Nephron progenitor cell (in vitro differentiated cells): Measurements from ENCODE around the gene GLYATL1B.
"Not testable (repeated sequence)": the region's sequence is repeated elsewhere in the genome, so short reads cannot be mapped to it uniquely, and the experiment has no call there.

Experiments
- DNase-seq: peaks from one replicate; pipeline ENCODE4 v3.0.0; 2021
- H3K27ac Mint-ChIP-seq: 2 replicates; pipeline ENCODE4 v1.8.0; 2021; ENCODE audit warnings: mild to moderate bottlenecking, moderate library complexity, mixed read lengths
- H3K27me3 Mint-ChIP-seq: 2 replicates; pipeline ENCODE4 v1.8.0; 2021; ENCODE audit warnings: mild to moderate bottlenecking, low read depth, mixed read lengths; ENCODE audit not compliant: poor library complexity
- H3K36me3 Mint-ChIP-seq: 2 replicates; pipeline ENCODE4 v1.8.0; 2021; ENCODE audit warnings: low read depth, mixed read lengths
- H3K4me1 Mint-ChIP-seq: 2 replicates; pipeline ENCODE4 v1.8.0; 2021; ENCODE audit warnings: mixed read lengths
- H3K4me3 Mint-ChIP-seq: 2 replicates; pipeline ENCODE4 v1.8.0; 2021; ENCODE audit warnings: mild to moderate bottlenecking, moderate library complexity, mixed read lengths
- H3K9me3 Mint-ChIP-seq: 2 replicates; pipeline ENCODE4 v1.8.0; 2021; ENCODE audit warnings: mild to moderate bottlenecking, moderate library complexity, mixed read lengths
- TF ChIP-seq, protein P1 (sequence below): fragments of 200-600 bp; sonication (generic); IDR thresholded peaks from 2 replicates; pipeline ENCODE4 v1.5.0; 2021; ENCODE audit warnings: antibody characterized with exemption

GLYATL1B gene

DNA sequence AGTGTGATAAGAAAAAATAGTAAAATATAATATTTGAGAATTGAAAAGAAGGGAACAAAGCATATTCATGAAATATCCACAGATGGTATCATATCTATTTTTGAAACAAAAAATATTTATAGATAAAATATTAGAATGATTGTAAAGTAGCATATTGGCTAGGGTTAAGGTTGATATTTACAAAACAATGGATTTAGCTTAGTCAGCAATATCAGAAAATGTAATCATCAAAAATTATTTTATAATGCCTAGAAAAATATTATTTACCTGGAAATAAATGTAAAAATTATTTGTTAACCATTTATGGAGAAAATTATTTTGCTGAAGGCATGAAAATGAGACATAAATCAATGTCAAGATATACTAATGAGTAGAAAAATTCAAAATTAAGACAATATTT is 33.7 kb downstream of the GLYATL1B start:
- TF ChIP-seq, protein P1, sequence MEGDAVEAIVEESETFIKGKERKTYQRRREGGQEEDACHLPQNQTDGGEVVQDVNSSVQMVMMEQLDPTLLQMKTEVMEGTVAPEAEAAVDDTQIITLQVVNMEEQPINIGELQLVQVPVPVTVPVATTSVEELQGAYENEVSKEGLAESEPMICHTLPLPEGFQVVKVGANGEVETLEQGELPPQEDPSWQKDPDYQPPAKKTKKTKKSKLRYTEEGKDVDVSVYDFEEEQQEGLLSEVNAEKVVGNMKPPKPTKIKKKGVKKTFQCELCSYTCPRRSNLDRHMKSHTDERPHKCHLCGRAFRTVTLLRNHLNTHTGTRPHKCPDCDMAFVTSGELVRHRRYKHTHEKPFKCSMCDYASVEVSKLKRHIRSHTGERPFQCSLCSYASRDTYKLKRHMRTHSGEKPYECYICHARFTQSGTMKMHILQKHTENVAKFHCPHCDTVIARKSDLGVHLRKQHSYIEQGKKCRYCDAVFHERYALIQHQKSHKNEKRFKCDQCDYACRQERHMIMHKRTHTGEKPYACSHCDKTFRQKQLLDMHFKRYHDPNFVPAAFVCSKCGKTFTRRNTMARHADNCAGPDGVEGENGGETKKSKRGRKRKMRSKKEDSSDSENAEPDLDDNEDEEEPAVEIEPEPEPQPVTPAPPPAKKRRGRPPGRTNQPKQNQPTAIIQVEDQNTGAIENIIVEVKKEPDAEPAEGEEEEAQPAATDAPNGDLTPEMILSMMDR: no peak
- no peaks in the 10 kb centered on the region for H3K4me1 Mint-ChIP-seq
- no peak overlapping the region for H3K27ac Mint-ChIP-seq
- peaks cover 58% of the 10 kb centered on the region for H3K9me3 Mint-ChIP-seq
- H3K36me3 Mint-ChIP-seq: peaks cover 91% of the 10 kb centered on the region
- peaks cover 6% of the 10 kb centered on the region for H3K27me3 Mint-ChIP-seq
- no peak overlapping the region for H3K4me3 Mint-ChIP-seq
- no peak for DNase-seq

DNA sequence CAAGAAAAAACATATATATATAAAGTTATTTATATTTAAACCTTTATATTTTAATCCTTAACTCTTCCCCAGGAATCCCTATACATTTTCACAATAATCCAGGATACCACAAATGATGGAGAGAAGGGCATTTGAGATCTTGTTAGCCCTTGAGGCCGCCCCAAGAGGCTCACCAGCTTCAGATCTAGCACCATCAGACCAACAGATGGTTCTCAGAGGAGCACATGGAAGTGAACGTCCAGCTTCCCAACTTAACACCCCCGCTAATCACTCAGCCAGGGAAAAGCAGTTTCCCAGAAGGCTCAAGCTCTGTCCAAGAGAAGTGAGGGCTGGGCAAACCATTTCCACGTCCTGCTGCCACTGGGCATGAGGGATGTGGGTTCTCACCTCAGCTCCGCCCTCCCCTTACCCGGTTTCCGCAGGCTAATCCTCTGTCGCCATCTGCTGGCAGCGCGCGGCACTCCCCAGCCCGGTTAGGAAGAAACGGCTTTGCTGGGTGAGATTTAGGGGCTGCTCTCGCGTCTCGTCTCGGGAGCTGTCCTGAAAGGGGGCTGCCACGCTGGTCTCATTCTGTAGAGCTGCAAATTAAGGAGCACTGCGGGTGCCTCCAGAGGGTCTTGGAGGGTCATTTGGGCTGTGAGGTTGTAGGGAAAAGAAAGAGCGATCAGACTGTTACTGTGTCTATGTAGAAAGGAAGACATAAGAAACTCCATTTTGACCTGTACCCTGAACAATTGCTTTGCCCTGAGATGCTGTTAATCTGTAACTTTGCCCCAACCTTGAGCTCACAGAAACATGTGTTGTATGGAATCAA is 49.7 kb downstream of the GLYATL1B start:
- no peak overlapping the region for H3K27ac Mint-ChIP-seq
- peaks cover 26% of the 10 kb centered on the region for H3K27me3 Mint-ChIP-seq
- TF ChIP-seq, protein P1: peak; percentile 97
- H3K9me3 Mint-ChIP-seq: peaks cover 23% of the 10 kb centered on the region
- H3K36me3 Mint-ChIP-seq: peaks cover 18% of the 10 kb centered on the region
- peak overlapping the region; percentile 76 for H3K4me3 Mint-ChIP-seq
- peak; percentile 95 for DNase-seq
- peaks cover 5% of the 10 kb centered on the region for H3K4me1 Mint-ChIP-seq

DNA sequence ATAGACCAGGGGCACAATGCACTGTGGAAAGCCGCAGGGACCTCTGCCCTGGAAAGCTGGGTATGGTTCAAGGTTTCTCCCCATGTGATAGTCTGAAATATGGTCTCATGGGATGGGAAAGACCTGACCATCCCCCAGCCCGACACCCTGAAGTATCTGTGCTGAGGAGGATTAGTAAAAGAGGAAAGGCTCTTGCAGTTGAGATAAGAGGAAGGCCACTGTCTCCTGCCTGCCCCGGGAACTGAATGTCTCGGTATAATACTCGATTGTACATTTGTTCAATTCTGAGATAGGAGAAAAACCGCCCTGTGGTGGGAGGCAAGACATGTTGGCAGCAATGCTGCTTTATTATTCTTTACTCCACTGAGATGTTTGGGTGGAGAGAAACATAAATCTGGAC is 50.4 kb downstream of the GLYATL1B start:
- H3K4me1 Mint-ChIP-seq, H3K27ac Mint-ChIP-seq, DNase-seq, H3K4me3 Mint-ChIP-seq: not testable (repeated sequence)
- H3K9me3 Mint-ChIP-seq: peaks cover 16% of the 10 kb centered on the region
- peaks cover 33% of the 10 kb centered on the region for H3K27me3 Mint-ChIP-seq
- peaks cover 14% of the 10 kb centered on the region for H3K36me3 Mint-ChIP-seq

DNA sequence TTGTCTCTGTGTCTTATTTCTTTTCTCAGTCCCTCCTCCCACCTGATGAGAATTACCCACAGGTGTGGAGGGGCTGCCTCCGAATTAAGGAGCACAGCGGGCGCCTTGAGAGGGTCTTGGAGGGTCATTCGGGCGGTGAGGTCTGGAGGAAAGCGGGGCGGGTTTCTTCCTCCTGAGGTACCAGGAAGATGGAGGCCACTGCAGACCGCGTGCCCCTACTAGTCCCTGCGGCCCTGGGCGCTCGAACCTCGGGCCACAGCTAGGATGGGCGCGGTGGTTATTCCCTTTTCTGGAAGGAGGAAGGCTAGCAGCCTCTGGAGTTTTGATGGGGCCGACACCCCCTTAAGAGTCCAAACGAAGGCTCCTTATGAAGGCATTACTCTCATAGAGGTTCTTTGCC is 51.1 kb downstream of the GLYATL1B start:
- H3K27ac Mint-ChIP-seq: no peak overlapping the region
- no peak overlapping the region for H3K4me3 Mint-ChIP-seq
- DNase-seq: no peak
- peaks cover 9% of the 10 kb centered on the region for H3K9me3 Mint-ChIP-seq
- TF ChIP-seq, protein P1: no peak
- H3K4me1 Mint-ChIP-seq: peaks cover 10% of the 10 kb centered on the region
- H3K27me3 Mint-ChIP-seq: peaks cover 39% of the 10 kb centered on the region
- peaks cover 12% of the 10 kb centered on the region for H3K36me3 Mint-ChIP-seq

DNA sequence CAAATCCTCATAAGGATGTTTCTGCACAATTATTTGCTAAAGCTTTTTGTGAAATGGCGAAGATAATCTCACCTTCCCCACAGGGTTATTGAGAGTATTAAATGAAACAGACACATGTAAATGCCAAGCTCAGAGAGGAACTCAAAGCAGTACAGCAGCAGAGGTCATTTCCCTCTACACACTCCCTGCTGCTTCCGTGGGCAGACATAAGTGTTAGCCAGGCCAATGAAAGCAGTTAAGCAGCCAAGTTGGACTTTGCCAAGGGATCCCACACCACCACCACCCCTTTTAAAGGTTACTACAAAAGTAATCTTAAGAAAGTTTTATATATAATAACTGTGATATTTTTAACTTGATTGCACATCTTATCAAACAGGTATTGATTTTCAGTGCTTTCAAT is 52.5 kb downstream of the GLYATL1B start:
- Mint-ChIP-seq H3K4me1 (peaks cover 24% of the 10 kb centered on the region), H3K4me3 (no peak overlapping the region), H3K9me3 (peaks cover 3% of the 10 kb centered on the region), H3K27me3 (peaks cover 54% of the 10 kb centered on the region), H3K36me3 (no peaks in the 10 kb centered on the region), H3K27ac (no peak overlapping the region)
- no peak for DNase-seq
- TF ChIP-seq, protein P1: no peak

DNA sequence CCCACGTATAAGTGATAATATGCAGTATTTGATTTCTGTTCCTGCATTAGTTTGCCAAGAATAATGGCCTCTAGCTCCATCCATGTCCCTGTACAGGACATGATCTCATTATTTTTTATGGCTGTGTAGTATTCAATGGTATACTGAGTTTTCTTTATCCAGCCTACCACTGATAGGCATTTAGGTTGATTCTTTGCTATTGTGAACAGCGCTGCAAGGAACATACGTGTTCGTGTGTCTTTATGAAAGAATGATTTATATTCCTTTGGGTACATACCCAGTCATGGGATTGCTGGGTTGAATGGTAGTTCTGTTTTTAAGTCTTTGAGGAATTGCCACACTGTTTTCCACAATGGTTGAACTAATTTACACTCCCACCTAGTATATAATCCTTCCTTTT is 55.1 kb downstream of the GLYATL1B start:
- Mint-ChIP-seq H3K4me1 (peaks cover 34% of the 10 kb centered on the region), H3K9me3 (peaks cover 10% of the 10 kb centered on the region), H3K4me3 (peak overlapping the region; percentile 87), H3K27me3 (peaks cover 79% of the 10 kb centered on the region), H3K36me3 (no peaks in the 10 kb centered on the region), H3K27ac (no peak overlapping the region)
- TF ChIP-seq, protein P1: no peak
- DNase-seq: no peak
